ENCODE data around the gene ADGRG1. TPM values are rescaled to one million over a fixed set of nuclear protein-coding genes. Genes with fewer than 3 reads are reported as not detected.
"Not testable (repeated sequence)": the region's sequence is repeated elsewhere in the genome, so short reads cannot be mapped to it uniquely, and the experiment has no call there.

Gene ADGRG1
- total RNA-seq, 2 donors from 2014 or later: 81.2 to 111 TPM

DNA sequence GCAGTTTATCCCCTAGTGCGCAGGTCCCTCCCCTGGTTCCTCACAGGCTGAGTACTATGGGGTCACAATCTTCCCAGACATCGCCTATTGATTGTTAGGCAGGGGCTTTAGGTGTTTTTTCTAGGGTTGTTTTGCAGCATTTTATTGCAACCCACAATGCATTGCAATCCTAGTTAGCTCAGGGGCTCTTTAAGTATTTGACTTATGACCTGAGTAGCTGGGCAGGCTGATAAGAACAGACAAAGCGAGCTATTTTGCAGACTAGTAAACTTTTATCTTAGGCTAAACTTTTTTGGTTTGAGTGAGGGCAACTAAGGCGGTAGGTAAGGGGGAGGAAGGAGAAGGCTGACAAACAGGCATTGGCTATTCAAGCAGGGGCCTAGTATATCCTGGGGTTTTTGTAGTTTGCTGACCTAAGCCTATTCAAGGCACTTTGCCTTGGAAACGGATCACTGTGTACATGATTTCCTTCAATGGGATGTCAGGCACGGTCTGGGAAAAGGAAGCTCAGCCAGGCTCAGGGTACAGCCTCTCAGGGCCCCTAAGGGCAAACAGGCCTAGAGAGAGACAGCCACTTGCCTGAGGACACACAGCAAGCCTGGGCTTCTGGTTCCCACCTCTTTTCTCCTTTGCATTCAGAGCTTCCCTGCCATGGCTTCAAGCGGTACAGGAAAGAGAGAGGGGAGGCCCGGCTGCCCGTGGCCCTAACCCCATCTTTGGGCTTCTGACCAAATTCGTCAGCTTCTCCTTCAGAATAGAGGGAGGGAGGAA is 72.5 kb downstream of the ADGRG1 start:
- no peak for ATAC-seq
- intact Hi-C loops (cut with DNase I, micrococcal nuclease): no loop called here
- DNase-seq: no peak

DNA sequence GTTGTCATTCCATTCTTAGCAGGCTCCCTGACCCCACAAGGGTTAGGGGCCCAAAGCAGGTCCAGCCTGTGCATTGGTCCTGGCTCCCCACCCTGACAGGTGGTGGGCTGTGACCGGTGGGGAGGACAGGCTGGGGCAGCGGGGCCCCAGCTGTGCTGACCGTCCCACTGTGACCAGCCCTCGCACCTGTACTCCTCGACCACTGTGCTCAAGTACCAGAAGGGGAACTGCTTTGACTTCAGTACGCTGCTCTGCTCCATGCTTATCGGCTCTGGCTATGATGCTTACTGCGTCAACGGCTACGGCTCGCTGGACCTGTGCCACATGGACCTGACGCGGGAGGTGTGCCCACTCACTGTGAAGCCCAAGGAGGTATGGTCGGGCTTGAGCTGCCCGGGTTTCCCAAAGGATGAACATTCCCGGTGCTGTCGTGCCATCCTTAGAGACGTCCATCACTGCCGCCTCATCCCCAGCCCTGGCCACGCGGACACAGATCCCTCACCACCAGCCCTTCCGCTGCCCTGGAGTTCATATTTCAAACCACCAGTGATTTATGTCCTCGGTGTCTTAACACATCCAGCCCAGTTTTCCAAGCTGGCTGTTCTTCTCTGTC is 73.4 kb downstream of the ADGRG1 start:
- ATAC-seq (no peak), DNase-seq (no peak)
- intact Hi-C loops (cut with DNase I, micrococcal nuclease): no loop called here

DNA sequence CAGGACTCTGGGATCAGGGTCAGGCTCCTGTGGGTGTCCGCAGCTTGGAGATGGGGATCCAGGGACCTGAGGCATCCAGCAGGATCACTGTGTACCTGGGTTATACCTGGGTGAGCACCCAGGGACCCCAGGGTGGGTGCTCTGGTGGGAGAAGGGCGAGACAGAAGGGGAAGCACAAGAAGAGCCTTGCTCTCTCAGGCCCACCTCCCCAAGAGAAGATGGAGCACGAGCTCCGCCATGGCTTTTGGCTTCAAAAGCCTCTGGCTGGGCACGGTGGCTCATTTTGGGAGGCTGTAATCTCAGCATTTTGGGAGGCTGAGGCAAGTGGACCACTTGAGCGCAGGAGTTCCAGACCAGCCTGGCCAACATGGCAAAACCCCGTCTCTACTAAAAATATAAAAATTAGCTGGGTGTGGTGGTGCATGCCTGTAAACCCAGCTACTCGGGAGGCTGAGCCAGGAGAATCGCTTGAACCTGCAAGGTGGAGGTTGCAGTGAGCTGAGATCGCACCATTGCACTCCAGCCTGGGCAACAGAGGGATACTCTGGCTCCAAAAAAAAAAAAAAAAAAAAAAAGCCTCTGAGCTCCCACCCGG is 75.1 kb downstream of the ADGRG1 start:
- no peak for DNase-seq
- intact Hi-C loops (cut with DNase I, micrococcal nuclease): no loop called here
- ATAC-seq: no peak

DNA sequence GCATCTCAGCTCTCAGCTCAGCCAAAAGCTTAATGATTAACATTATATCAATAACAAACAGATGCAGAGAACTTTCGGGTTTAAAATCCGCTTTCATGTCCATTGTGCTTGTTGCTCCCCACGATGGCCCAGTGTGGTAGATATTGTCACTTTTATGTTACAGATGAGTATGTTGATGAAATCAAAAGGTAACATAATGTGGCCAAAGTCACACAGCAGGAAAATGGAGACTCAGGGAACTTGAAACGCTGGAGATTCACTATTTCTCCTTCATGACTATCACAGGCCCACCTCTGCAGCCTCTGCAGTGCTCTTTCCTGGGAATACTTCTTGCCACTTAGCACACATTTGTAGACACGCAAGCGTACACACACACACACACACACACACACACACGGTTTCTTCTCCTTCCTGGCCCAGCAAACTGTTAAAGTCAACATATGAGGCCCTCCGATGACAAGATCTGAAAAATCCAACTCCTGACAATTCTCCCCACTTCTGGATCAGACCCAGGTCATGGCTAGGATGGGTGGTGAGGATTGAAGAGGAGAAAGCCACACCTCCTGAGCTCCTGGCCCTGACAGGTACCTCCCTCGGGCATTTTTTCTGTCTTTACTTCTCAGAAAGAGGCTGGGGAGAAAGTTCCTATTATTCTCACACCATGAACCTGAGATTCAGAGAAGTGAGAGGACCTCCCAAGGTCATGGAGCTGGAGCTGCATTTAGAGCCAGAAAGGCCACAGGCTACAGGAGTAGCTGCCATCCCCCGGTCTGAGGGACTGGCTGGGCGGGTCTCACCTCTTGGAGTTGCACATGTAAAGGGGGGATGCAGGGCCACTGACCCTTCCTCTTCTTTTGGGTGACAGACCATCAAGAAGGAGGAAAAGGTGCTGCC is 75.8 kb downstream of the ADGRG1 start:
- ATAC-seq (no peak), DNase-seq (no peak)
- intact Hi-C loops (cut with DNase I, micrococcal nuclease): no loop called here

DNA sequence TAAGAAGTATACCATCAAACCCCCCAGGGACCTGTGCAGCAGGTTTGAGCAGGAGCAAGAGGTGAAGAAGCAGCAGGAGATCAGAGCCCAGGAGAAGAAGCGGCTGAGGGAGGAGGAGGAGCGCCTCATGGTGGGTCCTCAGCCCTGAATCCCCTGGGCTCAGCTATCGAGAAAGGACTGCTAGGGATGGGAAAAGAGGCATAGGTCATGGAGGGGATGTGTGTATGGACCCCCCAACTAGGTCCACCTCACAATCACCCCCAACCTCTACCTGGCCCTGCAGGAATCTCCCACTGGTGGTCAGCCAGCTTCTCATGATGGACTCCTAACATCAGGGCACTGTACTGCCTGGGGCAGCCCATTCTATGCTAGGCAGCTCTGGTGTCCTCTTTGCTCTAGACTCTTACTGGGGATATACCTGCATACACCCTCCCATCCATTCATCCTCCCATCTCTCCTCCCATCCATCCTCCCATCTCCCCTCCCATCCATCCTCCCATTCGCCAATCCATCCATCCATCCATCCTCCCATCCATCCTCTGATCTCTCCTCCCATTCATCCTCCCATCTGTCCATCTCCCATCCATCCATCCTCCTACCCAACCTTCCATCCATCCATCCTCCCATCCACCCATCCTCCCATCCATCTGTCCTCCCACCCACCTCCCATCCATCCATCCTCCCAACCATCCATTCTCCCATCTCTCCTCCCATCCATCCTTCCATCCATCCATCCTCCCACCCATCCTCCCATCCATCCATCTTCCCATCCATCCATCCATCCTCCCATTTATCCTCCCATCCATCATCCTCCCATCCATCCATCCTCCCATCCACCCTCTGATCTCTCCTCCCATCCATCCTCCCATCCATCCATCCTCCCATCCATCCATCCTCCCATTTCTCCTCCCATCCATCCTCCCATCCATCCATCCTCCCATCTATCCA is 76.7 kb downstream of the ADGRG1 start:
- DNase-seq: no peak
- intact Hi-C loops (cut with DNase I, micrococcal nuclease): no loop called here
- ATAC-seq: no peak

DNA sequence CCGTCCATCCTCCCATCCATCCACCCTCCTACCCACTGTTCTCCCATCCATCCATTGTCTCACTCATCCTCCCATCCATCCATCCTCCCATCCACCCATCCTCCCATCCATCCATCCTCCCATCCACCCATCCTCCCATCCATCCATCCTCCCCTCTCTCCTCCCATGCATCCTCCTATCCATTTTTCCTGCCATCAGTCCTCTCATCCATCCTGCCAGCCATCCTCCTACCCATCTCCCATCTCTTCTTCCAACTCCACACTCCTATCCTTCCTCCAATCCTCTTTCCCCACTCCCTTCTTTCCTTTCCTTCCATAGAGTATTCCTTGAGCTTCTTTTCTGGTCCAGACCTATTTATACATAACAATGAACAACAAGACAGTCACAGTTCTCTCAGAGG is 78.3 kb downstream of the ADGRG1 start:
- intact Hi-C loops (cut with DNase I, micrococcal nuclease): no loop called here
- no peak for DNase-seq
- no peak for ATAC-seq

DNA sequence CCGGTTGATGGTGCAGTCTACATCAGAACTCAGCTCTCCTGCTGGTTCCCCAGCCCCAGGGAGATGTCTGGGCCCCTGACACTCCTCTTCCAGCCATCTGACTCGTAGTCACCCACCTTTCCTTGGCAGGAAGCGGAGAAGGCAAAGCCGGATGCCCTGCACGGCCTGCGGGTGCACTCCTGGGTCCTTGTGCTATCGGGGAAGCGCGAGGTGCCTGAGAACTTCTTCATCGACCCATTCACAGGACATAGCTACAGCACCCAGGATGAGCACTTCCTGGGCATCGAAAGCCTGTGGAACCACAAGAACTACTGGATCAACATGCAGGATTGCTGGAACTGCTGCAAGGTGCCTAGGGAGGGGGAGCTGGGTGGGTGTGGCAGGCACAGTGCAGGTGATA is 78.9 kb downstream of the ADGRG1 start:
- intact Hi-C loops (cut with DNase I, micrococcal nuclease): no loop called here
- ATAC-seq (no peak), DNase-seq (no peak)

DNA sequence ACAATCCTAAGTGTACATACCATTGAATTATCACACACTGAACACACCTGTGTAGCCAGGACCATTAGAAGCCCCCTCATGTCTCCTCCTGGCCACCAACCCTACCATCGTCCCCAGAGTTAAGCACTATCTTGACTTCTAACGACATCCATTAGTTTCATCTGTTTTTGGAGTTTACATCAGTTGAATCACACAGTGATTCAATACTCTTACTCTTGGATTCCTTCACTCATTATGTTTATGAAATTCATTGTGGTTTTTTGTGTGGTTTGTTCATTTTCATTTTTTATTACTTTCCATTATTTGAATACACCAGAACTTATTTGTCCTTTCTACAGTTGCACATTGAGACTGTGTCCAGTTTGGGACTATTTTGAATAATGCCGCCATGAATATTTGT is 79.7 kb downstream of the ADGRG1 start:
- ATAC-seq (no peak), DNase-seq (no peak)
- intact Hi-C loops (cut with DNase I, micrococcal nuclease): no loop called here

DNA sequence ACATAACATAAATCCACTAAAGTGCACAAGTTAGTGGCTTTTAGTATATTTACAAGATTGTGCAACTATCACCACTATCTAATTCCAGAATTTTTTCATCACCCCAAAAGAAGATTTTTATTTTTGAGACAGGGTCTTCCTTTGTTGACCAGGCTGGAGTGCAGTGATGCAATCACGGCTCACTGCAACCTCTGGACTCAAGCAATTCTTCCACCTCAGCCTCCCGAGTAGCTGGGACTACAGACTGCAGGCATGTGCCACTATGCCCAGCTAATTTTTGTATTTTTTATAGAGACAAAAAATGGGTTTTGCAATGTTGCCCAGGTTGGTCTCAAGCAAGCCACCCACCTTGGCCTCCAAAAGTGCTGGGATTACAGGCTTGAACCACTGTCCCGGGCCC is 81.2 kb downstream of the ADGRG1 start:
- ATAC-seq (no peak), DNase-seq (no peak)
- intact Hi-C loops (cut with DNase I, micrococcal nuclease): no loop called here

DNA sequence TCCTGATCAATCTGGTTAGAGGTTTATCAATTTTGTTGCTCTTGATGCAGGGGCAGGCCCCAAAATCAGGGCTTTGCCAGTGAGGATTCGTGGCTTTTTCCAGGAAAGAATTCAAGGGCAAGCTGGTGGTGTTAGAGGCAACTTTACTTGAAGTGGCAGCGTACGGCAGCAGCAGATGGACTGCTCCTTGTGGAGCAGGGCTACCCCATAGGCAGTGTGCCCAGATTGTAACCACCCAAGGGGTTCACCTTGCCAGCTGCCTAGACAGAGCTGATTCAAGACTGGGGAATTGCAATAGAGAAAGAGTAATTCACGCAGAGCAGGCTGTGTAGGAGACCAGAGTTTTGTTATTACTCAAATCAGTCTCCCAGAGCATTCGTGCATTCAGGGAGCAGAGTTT is 82.9 kb downstream of the ADGRG1 start:
- intact Hi-C loops (cut with DNase I, micrococcal nuclease): no loop called here
- DNase-seq (no peak), ATAC-seq (no peak)

DNA sequence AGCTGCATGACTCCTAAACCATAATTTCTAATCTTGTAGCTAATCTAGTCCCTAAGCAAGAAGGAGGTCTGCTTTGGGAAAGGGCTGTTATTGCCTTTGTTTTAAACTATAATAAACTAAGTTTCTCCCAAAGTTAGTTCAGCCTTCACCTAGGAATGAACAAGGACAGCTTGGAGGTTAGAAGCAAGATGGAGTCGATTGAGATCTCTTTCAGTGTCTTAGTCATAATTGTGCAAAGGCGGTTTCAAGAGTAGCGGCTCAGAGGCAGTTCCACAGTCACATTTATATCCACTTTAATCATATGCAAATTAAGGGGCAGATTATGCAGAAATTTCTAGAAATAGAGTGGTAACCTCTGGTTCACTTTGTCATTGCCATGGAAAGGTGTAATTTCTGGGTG is 83.6 kb downstream of the ADGRG1 start:
- ATAC-seq: no peak
- DNase-seq: no peak
- intact Hi-C loops (cut with DNase I, micrococcal nuclease): no loop called here

DNA sequence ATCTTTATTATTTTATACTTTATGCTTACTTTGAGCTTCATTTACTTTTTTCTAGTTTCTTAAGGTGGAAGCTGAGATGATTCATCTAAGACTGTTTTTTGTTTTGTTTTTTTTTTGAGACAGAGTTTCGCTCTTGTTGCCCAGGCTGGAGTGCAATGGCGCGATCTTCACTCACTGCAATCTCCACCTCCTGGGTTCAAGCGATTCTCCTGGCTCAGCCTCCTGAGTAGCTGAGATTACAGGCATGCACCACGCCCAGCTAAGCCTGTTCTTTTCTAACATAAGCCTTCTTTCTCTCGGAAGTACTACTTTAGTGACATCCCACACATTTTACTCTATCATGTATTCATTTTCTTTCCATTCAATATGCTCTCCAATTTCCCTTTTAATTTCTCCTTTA is 84.1 kb downstream of the ADGRG1 start:
- DNase-seq; intact Hi-C loops (cut with DNase I, micrococcal nuclease); ATAC-seq: not testable (repeated sequence)

DNA sequence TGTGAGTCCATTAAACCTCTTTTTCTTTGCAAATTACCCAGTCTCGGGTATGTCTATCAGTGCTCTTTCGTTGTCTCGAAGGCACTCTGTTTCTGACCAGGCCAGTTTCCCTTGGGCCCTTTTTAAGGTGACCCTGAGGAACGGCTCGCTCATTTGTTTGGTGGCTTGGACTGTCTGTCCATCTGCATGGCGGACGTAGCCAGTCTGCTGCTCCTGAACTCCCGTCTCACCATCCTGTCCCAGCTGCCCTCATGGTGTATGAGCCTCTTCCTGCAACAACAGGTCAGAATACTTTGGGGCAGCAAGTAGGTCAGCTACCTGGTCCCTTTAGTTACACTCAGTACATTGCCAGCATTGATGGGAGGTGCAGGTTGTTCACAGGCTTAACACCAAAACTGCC is 85.2 kb downstream of the ADGRG1 start:
- intact Hi-C loops (cut with DNase I, micrococcal nuclease): no loop called here
- DNase-seq (no peak), ATAC-seq (no peak)

DNA sequence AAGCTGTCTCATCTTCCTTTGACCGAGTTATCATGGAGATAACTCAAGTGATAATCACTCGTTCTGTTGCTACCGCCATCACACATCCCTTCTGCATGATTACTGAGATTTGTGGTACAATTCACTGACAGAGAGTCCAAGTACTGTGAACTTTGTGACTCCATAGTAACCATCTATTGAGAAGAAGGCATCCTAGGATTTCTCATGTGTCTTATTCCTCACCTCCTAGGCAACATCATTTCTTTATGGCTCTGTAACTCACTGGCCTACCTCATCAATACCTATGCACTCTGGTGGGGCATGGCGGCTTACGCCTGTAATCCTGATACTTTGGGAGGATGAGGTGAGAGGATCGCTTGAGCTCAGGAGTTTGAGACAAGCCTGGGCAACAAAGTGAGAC is 85.6 kb downstream of the ADGRG1 start:
- ATAC-seq (no peak), DNase-seq (no peak)
- intact Hi-C loops (cut with DNase I, micrococcal nuclease): no loop called here

Other genes starting within 250 kb of the ADGRG1 start
- not detected for gene CCL17, start 223.9 kb upstream of the ADGRG1 start, total RNA-seq
- gene CIAPIN1, start 181.2 kb upstream of the ADGRG1 start, total RNA-seq: 10 to 100 TPM; 47.3 to 72.5 TPM
- gene COQ9, start 181.2 kb upstream of the ADGRG1 start, total RNA-seq: 100 to 1,000 TPM; 107 to 117 TPM
- gene POLR2C, start 166.0 kb upstream of the ADGRG1 start, total RNA-seq: 10 to 100 TPM; 48.9 to 50.0 TPM
- gene DOK4, start 142.1 kb upstream of the ADGRG1 start, total RNA-seq: 100 to 1,000 TPM; 145 to 152 TPM
- gene CCDC102A, start 92.1 kb upstream of the ADGRG1 start, total RNA-seq: 1 to 10 TPM; 1.9 to 2.8 TPM
- 1 to 10 TPM; 2.0 to 2.7 TPM for gene ADGRG5, start 86.0 kb upstream of the ADGRG1 start, total RNA-seq
- gene ADGRG3, start 39.7 kb downstream of the ADGRG1 start, total RNA-seq: 1 to 10 TPM in 1 of 2 donors, under 1 TPM in 1; 0.98 to 1.4 TPM
- not detected for gene DRC7, start 66.2 kb downstream of the ADGRG1 start, total RNA-seq
- 10 to 100 TPM; 17.2 to 18.1 TPM for gene KATNB1, start 107.1 kb downstream of the ADGRG1 start, total RNA-seq
- gene KIFC3, start 173.9 kb downstream of the ADGRG1 start, total RNA-seq: 1 to 10 TPM; 4.3 to 5.6 TPM

All from left colon (tissue), 2 donors.